ENCODE measurements around the gene ACAP3. TPM values are rescaled to one million over a fixed set of nuclear protein-coding genes. Genes with fewer than 3 reads are reported as not detected.

The ACAP3 gene
- total and polyA plus RNA-seq, 2 donors (not counting 3 experiments of a cell fraction or from before 2014, with no cell fraction given), result 27.8 to 39.0 TPM

DNA sequence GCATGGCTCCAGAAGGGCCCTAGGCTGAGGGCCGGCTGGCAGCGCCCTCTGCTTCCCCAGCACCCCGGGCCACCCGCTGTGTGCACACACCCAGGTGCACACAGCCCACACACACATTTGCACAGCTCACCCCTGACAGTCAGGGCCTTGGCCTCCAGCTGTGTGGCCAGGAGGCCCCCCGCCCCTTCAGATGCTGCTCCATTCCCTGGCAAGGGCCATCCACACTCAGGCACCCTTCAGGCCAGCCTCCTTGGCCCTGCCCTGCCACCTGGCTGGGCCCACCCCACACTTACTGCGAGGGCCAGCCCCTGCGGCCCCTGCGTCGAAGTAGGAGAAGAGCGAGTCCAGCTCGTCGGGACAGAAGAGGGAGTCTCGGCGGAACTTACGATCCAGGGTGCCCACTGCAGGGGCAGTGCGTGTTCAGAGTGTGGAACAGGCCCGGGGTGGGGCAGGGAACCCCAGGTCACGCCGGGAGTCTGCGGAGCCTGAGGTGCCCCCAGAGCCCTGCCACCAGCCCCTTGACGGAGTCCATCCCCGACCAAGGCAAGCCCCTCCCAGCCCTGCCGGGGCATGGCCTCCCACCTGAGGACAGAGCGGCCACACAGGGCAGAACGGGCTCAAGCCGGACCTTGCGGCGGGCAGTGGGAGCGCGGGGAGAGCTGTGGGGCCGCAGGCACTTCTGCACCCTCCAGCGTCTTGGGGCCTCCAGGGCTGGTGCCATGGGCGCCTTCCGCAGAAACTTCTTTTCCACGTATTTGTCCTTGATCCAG, 12.4 kb downstream of the ACAP3 start:
- DNase-seq (ENCODE audit: low read depth, low spot score) (no peak), FAIRE-seq (no peak)
- no peaks in the 10 kb centered on the region for H3K4me1 ChIP-seq (ENCODE audit: control insufficient read depth, extremely low read depth, insufficient read depth, low read length)
- H3K36me3 ChIP-seq (ENCODE audit: control insufficient read depth in 2 of 2, extremely low read depth in 1 of 2, insufficient read depth in 2 of 2, low read length in 2 of 2), result no peaks in the 10 kb centered on the region
- H3K4me3 ChIP-seq (replicated peaks in 1 of 3; ENCODE audit: insufficient read depth in 1 of 3, low read depth in 1 of 3, low read length in 3 of 3), result no peak overlapping the region
- no peak for TF ChIP-seq MYC (IDR thresholded peaks at IDR 0.05; ENCODE audit: low read depth, low read length)
- H3K9me3 ChIP-seq (replicated peaks; ENCODE audit: control insufficient read depth, insufficient read depth, low read length), result no peaks in the 10 kb centered on the region
- dilution Hi-C loops (cut with MboI; ENCODE audit: extremely low pct_ligation_motif_present, low sequenced_read_pairs), result no loop called here
- no peak overlapping the region for H3K27ac ChIP-seq (ENCODE audit: insufficient read depth, low read depth, low read length)
- ChIA-PET POLR2A (no interaction called here), CTCF (interaction anchor here (5.5 kb wide), 1 partner anchor 175 kb away, joined by 286 read pairs; no protein-coding TSS in a partner anchor)
- no peaks in the 10 kb centered on the region for H3K9me1 ChIP-seq (replicated peaks; ENCODE audit: control insufficient read depth, extremely low read depth, insufficient read depth, low read length)
- no peak overlapping the region for H2AFZ ChIP-seq (ENCODE audit: low read depth, low read length)
- intact Hi-C loops (cut with micrococcal nuclease), result no loop called here
- H3K79me2 ChIP-seq (ENCODE audit: control insufficient read depth, insufficient read depth, low read length), result no peaks in the 10 kb centered on the region
- no peaks in the 10 kb centered on the region for H4K20me1 ChIP-seq (replicated peaks; ENCODE audit: control insufficient read depth, extremely low read depth, insufficient read depth, low read length)
- no peaks in the 10 kb centered on the region for H3K27me3 ChIP-seq (ENCODE audit: control insufficient read depth in 2 of 2, insufficient read depth in 2 of 2, low read length in 2 of 2)
- H3K9ac ChIP-seq (replicated peaks; ENCODE audit: extremely low read depth, insufficient read depth, low read length), result no peak overlapping the region
- no peak overlapping the region for H3K4me2 ChIP-seq (ENCODE audit: insufficient read depth, low read length)
- no TSS peak for BruUV-seq (replicated peaks)

GRCh38 chr1:1294250-1294890, 13.4 kb downstream of the ACAP3 start:
- Histone ChIP-seq H3K9ac (replicated peaks; ENCODE audit: extremely low read depth, insufficient read depth, low read length) (no peak overlapping the region), H3K4me1 (ENCODE audit: control insufficient read depth, extremely low read depth, insufficient read depth, low read length) (no peaks in the 10 kb centered on the region), H3K4me3 (replicated peaks in 1 of 3; ENCODE audit: insufficient read depth in 1 of 3, low read depth in 1 of 3, low read length in 3 of 3) (no peak overlapping the region), H3K36me3 (ENCODE audit: control insufficient read depth in 2 of 2, extremely low read depth in 1 of 2, insufficient read depth in 2 of 2, low read length in 2 of 2) (no peaks in the 10 kb centered on the region), H2AFZ (ENCODE audit: low read depth, low read length) (no peak overlapping the region), H3K79me2 (ENCODE audit: control insufficient read depth, insufficient read depth, low read length) (no peaks in the 10 kb centered on the region), H3K27ac (ENCODE audit: insufficient read depth, low read depth, low read length) (no peak overlapping the region), H3K9me1 (replicated peaks; ENCODE audit: control insufficient read depth, extremely low read depth, insufficient read depth, low read length) (no peaks in the 10 kb centered on the region), H3K4me2 (ENCODE audit: insufficient read depth, low read length) (no peak overlapping the region), H3K9me3 (replicated peaks; ENCODE audit: control insufficient read depth, insufficient read depth, low read length) (no peaks in the 10 kb centered on the region), H4K20me1 (replicated peaks; ENCODE audit: control insufficient read depth, extremely low read depth, insufficient read depth, low read length) (no peaks in the 10 kb centered on the region), H3K27me3 (ENCODE audit: control insufficient read depth in 2 of 2, insufficient read depth in 2 of 2, low read length in 2 of 2) (no peaks in the 10 kb centered on the region)
- BruUV-seq (replicated peaks), result no TSS peak
- intact Hi-C loops (cut with micrococcal nuclease), result no loop called here
- DNase-seq (ENCODE audit: low read depth, low spot score) (no peak), FAIRE-seq (no peak)
- CTCF ChIA-PET, result interaction anchor here (5.5 kb wide), 1 partner anchor 174 kb away, joined by 286 read pairs; no protein-coding TSS in a partner anchor
- POLR2A ChIA-PET, result no interaction called here
- TF ChIP-seq MYC (IDR thresholded peaks at IDR 0.05; ENCODE audit: low read depth, low read length) (no peak), FOS (IDR thresholded peaks at IDR 0.05; ENCODE audit: borderline replicate concordance, insufficient read depth, low read length) (no peak), EZH2 (IDR thresholded peaks at IDR 0.05; ENCODE audit: borderline replicate concordance, low read depth, low read length, severe bottlenecking) (no peak), GATA2 (IDR thresholded peaks at IDR 0.05; ENCODE audit: insufficient read depth, insufficient read length, low read depth, low read length) (no peak), POLR2AphosphoS5 (IDR thresholded peaks at IDR 0.05; ENCODE audit: insufficient read depth, low read depth, low read length) (no peak)
- TF ChIP-seq, protein P1, sequence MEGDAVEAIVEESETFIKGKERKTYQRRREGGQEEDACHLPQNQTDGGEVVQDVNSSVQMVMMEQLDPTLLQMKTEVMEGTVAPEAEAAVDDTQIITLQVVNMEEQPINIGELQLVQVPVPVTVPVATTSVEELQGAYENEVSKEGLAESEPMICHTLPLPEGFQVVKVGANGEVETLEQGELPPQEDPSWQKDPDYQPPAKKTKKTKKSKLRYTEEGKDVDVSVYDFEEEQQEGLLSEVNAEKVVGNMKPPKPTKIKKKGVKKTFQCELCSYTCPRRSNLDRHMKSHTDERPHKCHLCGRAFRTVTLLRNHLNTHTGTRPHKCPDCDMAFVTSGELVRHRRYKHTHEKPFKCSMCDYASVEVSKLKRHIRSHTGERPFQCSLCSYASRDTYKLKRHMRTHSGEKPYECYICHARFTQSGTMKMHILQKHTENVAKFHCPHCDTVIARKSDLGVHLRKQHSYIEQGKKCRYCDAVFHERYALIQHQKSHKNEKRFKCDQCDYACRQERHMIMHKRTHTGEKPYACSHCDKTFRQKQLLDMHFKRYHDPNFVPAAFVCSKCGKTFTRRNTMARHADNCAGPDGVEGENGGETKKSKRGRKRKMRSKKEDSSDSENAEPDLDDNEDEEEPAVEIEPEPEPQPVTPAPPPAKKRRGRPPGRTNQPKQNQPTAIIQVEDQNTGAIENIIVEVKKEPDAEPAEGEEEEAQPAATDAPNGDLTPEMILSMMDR (IDR thresholded peaks at IDR 0.05; ENCODE audit: extremely low read depth in 1 of 2, insufficient read depth in 1 of 2, low read depth in 1 of 2, low read length in 2 of 2), result no peak
- TF ChIP-seq, protein P2, sequence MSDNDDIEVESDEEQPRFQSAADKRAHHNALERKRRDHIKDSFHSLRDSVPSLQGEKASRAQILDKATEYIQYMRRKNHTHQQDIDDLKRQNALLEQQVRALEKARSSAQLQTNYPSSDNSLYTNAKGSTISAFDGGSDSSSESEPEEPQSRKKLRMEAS (IDR thresholded peaks at IDR 0.05; ENCODE audit: insufficient read depth, insufficient read length), result no peak
- dilution Hi-C loops (cut with MboI; ENCODE audit: extremely low pct_ligation_motif_present, low sequenced_read_pairs), result no loop called here

Data from endothelial cell of umbilical vein (primary cell).